HG03066 (cell line): ENCODE results near the gene PHGDH.
"Not testable (repeated sequence)": the region's sequence is repeated elsewhere in the genome, so short reads cannot be mapped to it uniquely, and the experiment has no call there.

Experiments
- ATAC-seq: cut with Tn5 transposase; IDR thresholded peaks from one replicate; pipeline ENCODE4 v1.9.1; 2021; ENCODE audit warnings: low read depth; ENCODE audit not compliant: unreplicated experiment

PHGDH gene

GRCh38 chr1:119784191-119784781, 72.6 kb downstream of the PHGDH start:
- ATAC-seq = no peak

DNA sequence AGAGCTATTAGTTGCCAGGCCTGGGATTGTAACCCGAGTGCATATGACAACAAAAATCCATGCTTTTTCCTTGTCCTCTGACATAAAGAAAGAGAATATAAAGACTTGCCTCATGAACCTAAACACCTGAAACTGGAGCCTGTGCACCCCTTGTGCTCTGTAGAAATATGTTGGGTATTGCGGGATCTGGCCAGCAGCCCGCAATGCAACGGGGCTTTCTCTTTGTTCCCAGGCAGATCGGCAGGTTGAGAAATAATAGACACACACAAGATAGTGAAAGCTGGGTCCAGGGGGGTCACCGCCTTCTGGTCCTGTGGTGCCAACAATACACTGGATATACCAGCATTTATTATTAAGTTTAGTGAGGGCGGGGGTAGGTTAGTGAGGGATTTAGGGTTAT, 74.3 kb downstream of the PHGDH start:
- ATAC-seq = not testable (repeated sequence)

DNA sequence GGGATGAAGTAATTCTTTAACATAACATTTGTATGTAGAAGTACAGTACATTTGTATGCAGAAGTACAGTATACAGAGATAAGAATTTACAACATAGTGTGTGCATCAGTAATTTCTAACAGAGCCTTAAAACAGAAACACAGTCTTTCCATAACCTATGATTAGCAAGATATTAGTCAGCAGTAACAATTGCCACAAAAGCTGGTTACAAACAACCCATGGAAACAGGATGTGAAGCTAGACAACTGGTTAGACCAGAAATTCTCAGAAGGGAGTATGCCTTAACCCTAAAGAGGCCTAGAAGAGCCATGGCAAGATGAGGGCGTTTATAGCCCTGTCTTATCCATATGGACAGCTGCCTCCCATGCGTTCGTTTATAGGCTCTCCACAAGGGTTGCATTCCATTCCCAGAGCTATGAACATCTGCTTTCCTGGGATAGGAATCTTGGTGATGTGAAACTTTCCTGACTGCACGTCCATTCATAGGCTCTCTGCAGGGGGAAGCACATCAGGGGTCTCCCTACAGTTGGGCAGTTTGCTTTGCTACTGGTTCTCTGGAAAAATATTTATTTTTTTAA, 74.8 kb downstream of the PHGDH start:
- ATAC-seq = not testable (repeated sequence)

- ATAC-seq = no peak
Observed at GRCh38 chr1:119787776-119788175, 76.0 kb downstream of the PHGDH start.

DNA sequence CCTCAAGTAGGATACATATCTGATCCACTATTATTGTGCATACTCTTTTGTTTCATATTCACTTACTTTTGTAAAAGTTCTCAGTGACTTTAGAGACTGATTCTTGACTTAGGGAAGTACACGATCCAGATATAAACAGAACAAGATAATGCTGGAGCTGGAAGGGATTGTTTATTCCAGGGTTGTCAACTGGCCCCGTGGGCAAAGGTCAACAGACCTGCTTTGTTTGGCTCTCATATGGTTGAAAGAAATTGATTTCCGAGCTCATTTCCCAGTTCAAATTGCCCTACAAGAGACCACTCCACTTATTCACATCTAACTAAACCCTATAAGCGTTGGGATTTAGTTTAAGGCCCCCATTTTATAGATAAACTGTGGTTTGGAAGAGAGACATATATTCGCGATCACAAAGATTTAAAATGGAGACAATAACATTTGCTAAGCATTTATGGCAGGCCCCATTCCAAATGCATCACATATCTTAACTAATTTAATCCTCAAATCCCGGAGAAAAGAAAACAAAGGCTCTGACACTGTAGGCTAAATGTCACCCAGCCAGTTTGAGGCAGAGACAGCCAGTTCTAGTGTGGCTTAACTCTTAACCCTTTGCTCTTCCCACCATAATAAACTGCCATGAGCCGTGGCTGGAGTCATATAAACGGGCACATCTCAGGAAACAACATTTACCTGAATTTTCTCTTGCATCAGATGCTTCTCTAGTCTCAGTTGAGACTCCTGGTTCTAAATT, 78.9 kb downstream of the PHGDH start:
- ATAC-seq = no peak

DNA sequence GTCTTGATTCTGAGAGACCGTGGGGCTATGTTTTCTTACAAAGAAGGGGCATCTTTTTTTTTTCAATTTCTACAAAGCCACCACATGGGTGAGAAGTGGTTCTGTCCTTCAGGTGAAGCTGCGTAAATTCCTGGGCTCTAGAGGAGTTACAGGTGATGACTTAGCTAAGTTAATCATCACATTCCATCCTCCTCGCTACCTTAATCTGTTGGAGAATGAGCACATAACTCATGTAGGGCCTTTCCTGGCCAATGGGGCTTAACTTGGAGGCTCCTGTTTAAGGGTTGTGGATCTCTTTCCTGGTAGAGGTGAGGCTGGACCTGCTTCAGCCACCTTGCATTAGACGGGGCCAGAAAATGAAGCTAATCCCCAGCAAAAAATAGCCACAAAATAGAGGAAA, 79.6 kb downstream of the PHGDH start:
- ATAC-seq = no peak
